ENCODE measurements around the gene POGK. TPM values are rescaled to one million over a fixed set of nuclear protein-coding genes. Genes with fewer than 3 reads are reported as not detected.

The POGK gene
- total and polyA plus RNA-seq, 9 of the 15 experiments (the other 6 are each of a cell fraction or from before 2014, with no cell fraction given) = 6.1 to 44.5 (median 24.3) TPM

DNA sequence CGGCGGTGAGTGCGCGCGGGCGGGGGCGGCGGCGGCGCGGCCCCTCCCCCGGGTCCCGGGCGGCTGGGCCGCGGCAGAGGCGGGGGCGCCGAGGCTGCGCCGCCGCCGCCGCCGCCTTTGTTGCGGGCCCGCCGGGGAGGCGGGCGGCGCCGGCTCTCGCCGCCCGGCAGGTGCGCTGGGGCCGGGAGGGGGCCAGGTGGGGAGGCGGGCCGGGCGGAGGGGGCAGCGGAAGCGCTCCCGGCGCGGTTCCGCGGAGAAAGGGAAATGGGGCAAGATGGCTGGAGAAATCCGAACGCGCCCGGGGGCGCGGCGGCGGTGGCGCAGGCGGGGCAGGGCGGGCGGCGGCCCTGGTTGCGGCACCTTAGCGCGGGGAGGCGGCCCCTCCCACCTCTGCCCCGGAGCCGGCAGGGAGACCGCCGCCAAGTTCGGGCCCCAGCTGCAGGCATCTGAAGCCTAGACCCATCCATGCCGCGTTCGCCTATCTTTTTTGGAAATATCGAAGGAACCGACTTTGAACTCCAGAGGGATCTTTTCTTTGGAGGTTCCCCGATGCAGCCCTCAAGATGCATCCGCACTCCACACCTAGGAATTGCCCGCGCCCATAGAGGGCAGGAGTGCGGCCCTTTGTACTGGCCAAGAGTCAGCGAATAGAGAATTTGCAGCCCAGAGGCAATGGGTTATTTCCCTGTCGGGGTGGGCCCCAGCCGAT is 479 bp downstream of the POGK start (continued):
- TF ChIP-seq, protein P1, sequence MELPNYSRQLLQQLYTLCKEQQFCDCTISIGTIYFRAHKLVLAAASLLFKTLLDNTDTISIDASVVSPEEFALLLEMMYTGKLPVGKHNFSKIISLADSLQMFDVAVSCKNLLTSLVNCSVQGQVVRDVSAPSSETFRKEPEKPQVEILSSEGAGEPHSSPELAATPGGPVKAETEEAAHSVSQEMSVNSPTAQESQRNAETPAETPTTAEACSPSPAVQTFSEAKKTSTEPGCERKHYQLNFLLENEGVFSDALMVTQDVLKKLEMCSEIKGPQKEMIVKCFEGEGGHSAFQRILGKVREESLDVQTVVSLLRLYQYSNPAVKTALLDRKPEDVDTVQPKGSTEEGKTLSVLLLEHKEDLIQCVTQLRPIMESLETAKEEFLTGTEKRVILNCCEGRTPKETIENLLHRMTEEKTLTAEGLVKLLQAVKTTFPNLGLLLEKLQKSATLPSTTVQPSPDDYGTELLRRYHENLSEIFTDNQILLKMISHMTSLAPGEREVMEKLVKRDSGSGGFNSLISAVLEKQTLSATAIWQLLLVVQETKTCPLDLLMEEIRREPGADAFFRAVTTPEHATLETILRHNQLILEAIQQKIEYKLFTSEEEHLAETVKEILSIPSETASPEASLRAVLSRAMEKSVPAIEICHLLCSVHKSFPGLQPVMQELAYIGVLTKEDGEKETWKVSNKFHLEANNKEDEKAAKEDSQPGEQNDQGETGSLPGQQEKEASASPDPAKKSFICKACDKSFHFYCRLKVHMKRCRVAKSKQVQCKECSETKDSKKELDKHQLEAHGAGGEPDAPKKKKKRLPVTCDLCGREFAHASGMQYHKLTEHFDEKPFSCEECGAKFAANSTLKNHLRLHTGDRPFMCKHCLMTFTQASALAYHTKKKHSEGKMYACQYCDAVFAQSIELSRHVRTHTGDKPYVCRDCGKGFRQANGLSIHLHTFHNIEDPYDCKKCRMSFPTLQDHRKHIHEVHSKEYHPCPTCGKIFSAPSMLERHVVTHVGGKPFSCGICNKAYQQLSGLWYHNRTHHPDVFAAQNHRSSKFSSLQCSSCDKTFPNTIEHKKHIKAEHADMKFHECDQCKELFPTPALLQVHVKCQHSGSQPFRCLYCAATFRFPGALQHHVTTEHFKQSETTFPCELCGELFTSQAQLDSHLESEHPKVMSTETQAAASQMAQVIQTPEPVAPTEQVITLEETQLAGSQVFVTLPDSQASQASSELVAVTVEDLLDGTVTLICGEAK (IDR thresholded peaks at IDR 0.05) = no peak
- TF ChIP-seq, protein P1 (CRISPR knock-in tag; IDR thresholded peaks at IDR 0.05) = no peak
- TF ChIP-seq, protein P2, sequence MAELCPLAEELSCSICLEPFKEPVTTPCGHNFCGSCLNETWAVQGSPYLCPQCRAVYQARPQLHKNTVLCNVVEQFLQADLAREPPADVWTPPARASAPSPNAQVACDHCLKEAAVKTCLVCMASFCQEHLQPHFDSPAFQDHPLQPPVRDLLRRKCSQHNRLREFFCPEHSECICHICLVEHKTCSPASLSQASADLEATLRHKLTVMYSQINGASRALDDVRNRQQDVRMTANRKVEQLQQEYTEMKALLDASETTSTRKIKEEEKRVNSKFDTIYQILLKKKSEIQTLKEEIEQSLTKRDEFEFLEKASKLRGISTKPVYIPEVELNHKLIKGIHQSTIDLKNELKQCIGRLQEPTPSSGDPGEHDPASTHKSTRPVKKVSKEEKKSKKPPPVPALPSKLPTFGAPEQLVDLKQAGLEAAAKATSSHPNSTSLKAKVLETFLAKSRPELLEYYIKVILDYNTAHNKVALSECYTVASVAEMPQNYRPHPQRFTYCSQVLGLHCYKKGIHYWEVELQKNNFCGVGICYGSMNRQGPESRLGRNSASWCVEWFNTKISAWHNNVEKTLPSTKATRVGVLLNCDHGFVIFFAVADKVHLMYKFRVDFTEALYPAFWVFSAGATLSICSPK (IDR thresholded peaks at IDR 0.05; ENCODE audit: borderline replicate concordance) = no peak
- TF ChIP-seq HDAC8 (tag; IDR thresholded peaks at IDR 0.05) = no peak
- no peak for TF ChIP-seq RBM17 (IDR thresholded peaks at IDR 0.05; ENCODE audit: borderline replicate concordance, low read depth, low read length)
- TF ChIP-seq MTA3 (IDR thresholded peaks at IDR 0.05; ENCODE audit: borderline replicate concordance) = peak; percentile 56; the same call in 1 of the 2 replicates
- TF ChIP-seq, protein P3, sequence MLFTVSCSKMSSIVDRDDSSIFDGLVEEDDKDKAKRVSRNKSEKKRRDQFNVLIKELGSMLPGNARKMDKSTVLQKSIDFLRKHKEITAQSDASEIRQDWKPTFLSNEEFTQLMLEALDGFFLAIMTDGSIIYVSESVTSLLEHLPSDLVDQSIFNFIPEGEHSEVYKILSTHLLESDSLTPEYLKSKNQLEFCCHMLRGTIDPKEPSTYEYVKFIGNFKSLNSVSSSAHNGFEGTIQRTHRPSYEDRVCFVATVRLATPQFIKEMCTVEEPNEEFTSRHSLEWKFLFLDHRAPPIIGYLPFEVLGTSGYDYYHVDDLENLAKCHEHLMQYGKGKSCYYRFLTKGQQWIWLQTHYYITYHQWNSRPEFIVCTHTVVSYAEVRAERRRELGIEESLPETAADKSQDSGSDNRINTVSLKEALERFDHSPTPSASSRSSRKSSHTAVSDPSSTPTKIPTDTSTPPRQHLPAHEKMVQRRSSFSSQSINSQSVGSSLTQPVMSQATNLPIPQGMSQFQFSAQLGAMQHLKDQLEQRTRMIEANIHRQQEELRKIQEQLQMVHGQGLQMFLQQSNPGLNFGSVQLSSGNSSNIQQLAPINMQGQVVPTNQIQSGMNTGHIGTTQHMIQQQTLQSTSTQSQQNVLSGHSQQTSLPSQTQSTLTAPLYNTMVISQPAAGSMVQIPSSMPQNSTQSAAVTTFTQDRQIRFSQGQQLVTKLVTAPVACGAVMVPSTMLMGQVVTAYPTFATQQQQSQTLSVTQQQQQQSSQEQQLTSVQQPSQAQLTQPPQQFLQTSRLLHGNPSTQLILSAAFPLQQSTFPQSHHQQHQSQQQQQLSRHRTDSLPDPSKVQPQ (CRISPR knock-in tag; IDR thresholded peaks at IDR 0.05; ENCODE audit: borderline replicate concordance) = no peak
- TF ChIP-seq, protein P4, sequence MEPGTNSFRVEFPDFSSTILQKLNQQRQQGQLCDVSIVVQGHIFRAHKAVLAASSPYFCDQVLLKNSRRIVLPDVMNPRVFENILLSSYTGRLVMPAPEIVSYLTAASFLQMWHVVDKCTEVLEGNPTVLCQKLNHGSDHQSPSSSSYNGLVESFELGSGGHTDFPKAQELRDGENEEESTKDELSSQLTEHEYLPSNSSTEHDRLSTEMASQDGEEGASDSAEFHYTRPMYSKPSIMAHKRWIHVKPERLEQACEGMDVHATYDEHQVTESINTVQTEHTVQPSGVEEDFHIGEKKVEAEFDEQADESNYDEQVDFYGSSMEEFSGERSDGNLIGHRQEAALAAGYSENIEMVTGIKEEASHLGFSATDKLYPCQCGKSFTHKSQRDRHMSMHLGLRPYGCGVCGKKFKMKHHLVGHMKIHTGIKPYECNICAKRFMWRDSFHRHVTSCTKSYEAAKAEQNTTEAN (CRISPR knock-in tag; IDR thresholded peaks at IDR 0.05) = no peak
- TF ChIP-seq, protein P5, sequence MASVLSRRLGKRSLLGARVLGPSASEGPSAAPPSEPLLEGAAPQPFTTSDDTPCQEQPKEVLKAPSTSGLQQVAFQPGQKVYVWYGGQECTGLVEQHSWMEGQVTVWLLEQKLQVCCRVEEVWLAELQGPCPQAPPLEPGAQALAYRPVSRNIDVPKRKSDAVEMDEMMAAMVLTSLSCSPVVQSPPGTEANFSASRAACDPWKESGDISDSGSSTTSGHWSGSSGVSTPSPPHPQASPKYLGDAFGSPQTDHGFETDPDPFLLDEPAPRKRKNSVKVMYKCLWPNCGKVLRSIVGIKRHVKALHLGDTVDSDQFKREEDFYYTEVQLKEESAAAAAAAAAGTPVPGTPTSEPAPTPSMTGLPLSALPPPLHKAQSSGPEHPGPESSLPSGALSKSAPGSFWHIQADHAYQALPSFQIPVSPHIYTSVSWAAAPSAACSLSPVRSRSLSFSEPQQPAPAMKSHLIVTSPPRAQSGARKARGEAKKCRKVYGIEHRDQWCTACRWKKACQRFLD (CRISPR knock-in tag; IDR thresholded peaks at IDR 0.05) = peak; percentile 81
